Measurements from ENCODE around the gene DAD1.
"Not testable (repeated sequence)": the region's sequence is repeated elsewhere in the genome, so short reads cannot be mapped to it uniquely, and the experiment has no call there.

Gene DAD1

DNA sequence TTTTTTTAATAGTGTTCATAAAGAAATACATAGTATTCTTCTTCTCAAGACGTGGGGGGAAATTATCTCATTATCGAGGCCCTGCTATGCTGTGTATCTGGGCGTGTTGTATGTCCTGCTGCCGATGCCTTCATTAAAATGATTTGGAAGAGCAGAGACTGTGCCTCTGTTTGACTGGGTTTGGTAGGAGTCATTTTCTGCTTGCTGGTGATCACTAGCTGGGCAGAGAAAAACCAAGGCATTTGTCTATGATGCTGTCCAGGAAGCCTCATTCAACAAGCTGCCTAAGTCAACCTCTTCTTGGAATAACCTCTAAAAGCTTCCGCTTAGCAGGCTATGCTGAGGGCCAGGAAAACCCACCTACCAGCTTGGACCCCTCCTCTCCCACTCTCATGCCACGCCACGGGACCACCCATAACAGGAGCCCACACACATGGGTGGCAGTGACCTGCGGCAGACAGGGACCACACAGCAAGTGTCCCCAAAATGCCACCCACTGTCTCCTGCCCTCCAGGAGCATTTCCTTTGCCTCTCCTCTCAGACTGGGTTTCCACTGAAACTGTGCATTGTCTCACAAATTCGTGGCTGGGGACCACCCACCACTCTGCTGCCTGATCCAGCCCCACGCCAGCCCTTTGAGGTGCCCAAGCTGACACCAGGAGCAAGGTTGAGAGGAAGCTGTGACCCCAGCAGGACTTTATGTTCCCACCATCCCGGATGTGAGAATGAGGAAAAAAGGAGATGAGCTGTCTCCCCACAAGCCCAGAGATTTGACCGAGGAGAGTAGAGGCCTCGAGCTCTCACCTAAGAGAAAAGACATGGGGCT is 36.8 kb downstream of the DAD1 start:
- DNase-seq (ENCODE audit: low read depth in 2 of 2) = no peak

DNA sequence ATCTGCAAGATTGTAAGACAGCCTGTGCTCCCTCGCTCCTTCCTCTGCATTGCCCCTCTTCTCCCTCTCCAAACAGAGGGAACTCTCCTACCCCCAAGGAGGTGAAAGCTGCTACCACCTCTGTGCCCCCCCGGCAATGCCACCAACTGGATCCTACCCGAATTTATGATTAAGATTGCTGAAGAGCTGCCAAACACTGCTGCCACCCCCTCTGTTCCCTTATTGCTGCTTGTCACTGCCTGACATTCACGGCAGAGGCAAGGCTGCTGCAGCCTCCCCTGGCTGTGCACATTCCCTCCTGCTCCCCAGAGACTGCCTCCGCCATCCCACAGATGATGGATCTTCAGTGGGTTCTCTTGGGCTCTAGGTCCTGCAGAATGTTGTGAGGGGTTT is 37.4 kb downstream of the DAD1 start:
- no peak for DNase-seq (ENCODE audit: low read depth in 2 of 2)

DNA sequence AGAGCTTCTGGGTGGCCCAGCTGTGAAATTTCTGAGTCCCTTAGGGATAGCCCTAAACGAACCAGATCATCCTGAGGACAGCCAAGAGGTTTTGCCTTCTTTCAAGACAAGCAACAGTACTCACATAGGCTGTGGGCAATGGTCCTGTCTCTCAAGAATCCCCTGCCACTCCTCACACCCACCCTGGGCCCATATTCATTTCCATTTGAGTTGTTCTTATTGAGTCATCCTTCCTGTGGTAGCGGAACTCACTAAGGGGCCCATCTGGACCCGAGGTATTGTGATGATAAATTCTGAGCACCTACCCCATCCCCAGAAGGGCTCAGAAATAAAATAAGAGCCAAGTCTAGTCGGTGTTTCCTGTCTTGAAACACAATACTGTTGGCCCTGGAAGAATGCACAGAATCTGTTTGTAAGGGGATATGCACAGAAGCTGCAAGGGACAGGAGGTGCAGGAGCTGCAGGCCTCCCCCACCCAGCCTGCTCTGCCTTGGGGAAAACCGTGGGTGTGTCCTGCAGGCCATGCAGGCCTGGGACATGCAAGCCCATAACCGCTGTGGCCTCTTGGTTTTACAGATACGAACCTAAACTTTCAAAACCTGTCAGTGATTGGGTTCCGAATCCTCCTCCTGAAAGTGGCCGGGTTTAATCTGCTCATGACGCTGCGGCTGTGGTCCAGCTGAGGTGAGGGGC is 38.9 kb downstream of the DAD1 start:
- peak in 1 of 2 donors; percentile 61 for DNase-seq (ENCODE audit: low read depth in 2 of 2)

DNA sequence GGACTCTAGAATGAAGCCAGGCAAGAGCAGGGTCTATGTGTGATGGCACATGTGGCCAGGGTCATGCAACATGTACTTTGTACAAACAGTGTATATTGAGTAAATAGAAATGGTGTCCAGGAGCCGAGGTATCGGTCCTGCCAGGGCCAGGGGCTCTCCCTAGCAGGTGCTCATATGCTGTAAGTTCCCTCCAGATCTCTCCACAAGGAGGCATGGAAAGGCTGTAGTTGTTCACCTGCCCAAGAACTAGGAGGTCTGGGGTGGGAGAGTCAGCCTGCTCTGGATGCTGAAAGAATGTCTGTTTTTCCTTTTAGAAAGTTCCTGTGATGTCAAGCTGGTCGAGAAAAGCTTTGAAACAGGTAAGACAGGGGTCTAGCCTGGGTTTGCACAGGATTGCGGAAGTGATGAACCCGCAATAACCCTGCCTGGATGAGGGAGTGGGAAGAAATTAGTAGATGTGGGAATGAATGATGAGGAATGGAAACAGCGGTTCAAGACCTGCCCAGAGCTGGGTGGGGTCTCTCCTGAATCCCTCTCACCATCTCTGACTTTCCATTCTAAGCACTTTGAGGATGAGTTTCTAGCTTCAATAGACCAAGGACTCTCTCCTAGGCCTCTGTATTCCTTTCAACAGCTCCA is 39.6 kb downstream of the DAD1 start:
- no peak for DNase-seq (ENCODE audit: low read depth in 2 of 2)

DNA sequence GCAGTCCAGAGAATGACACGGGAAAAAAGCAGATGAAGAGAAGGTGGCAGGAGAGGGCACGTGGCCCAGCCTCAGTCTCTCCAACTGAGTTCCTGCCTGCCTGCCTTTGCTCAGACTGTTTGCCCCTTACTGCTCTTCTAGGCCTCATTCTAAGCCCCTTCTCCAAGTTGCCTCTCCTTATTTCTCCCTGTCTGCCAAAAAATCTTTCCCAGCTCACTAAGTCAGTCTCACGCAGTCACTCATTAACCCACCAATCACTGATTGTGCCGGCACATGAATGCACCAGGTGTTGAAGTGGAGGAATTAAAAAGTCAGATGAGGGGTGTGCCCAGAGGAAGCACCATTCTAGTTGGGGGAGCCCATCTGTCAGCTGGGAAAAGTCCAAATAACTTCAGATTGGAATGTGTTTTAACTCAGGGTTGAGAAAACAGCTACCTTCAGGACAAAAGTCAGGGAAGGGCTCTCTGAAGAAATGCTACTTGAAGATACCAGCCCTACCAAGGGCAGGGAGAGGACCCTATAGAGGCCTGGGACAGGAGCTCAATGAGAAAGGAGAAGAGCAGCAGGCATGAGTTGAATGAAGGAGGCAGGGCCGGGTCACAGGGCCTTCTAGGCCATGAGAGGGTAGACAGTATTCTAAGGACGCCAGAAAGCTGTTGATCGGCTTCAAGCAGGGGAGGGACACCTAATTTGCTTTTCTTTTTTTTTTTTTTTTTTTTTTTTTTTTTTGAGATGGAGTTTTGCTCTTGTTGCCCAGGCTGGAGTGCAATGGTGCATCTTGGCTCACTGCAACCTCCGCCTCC is 40.9 kb downstream of the DAD1 start:
- DNase-seq (ENCODE audit: low read depth in 2 of 2) = no peak

DNA sequence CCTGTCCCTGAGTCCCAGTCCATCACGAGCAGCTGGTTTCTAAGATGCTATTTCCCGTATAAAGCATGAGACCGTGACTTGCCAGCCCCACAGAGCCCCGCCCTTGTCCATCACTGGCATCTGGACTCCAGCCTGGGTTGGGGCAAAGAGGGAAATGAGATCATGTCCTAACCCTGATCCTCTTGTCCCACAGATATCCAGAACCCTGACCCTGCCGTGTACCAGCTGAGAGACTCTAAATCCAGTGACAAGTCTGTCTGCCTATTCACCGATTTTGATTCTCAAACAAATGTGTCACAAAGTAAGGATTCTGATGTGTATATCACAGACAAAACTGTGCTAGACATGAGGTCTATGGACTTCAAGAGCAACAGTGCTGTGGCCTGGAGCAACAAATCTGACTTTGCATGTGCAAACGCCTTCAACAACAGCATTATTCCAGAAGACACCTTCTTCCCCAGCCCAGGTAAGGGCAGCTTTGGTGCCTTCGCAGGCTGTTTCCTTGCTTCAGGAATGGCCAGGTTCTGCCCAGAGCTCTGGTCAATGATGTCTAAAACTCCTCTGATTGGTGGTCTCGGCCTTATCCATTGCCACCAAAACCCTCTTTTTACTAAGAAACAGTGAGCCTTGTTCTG is 41.6 kb downstream of the DAD1 start:
- DNase-seq (ENCODE audit: low read depth in 2 of 2) = no peak

DNA sequence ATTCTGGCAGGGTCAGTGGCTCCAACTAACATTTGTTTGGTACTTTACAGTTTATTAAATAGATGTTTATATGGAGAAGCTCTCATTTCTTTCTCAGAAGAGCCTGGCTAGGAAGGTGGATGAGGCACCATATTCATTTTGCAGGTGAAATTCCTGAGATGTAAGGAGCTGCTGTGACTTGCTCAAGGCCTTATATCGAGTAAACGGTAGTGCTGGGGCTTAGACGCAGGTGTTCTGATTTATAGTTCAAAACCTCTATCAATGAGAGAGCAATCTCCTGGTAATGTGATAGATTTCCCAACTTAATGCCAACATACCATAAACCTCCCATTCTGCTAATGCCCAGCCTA is 42.3 kb downstream of the DAD1 start:
- DNase-seq (ENCODE audit: low read depth in 2 of 2) = no peak

DNA sequence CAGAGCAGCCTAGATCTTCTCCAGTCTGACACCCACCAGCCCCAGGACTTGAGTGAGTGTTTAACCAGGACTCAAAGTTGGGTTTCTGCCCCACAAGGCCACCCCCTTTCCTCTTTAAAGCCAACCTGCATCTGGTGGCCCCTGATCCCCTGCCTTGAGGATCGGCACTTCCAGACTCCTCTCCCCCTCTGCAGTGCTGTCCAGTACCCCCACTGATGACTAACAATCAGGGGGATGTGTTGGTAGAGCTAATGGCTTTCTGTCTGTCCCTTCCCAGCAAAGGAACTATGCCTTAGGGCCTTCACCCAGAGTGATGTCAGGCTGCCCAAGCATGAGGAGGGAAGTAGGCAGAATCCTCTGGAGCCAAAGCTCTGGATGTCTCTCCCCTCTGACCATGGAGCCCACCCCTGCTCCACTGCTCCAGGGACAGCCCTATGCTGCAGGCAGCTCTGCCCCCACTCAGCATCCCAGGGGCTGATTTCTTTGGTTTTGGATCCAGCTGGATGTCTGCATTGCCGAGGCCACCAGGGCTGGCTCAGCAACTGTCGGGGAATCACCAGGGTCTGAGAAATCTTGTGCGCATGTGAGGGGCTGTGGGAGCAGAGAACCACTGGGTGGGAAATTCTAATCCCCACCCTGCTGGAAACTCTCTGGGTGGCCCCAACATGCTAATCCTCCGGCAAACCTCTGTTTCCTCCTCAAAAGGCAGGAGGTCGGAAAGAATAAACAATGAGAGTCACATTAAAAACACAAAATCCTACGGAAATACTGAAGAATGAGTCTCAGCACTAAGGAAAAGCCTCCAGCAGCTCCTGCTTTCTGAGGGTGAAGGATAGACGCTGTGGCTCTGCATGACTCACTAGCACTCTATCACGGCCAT is 42.9 kb downstream of the DAD1 start:
- DNase-seq (ENCODE audit: low read depth in 2 of 2) = no peak

DNA sequence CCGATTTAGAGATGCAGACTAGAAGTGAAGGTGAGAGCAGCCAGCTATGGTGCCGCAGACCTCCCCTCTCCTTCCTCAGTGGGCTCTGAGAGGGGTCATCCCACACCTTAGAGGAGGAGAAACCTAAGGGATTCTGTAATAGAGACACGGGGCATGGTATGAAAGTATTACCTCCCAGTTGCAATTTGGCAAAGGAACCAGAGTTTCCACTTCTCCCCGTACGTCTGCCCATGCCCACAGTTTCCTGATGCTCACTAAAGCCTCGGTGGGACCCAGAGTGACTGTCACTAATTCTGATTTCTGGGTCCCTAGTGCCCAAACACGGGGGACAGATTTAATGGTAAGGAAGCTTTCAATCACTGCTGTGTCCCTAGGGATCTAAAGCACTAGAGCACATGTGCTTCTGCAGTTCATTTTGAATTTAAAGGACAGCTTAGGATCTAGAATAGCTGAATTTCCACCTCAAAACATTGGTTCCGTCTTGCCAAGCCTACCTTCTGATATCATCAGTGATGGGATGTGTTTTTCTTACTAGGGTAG is 44.1 kb downstream of the DAD1 start:
- DNase-seq (ENCODE audit: low read depth in 2 of 2) = no peak

DNA sequence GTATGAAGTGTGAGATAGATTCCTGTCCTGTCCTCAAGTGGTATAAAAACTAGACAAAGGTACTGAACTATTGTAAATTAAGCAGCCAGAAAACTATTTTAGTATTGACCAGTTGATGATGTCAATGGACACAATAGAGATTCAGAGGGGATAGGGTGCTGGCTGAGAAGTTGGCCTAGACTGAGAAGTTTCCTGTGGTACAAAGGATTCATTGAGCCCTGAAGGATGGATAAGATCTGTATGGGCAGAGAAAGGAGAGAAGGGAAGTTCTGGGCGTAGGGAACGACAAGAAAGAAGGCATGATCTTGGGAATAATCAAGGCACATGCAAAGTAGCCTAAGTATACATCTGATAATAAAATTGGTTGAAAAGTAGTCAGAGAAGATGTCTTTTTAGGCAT is 44.6 kb downstream of the DAD1 start:
- no peak for DNase-seq (ENCODE audit: low read depth in 2 of 2)

DNA sequence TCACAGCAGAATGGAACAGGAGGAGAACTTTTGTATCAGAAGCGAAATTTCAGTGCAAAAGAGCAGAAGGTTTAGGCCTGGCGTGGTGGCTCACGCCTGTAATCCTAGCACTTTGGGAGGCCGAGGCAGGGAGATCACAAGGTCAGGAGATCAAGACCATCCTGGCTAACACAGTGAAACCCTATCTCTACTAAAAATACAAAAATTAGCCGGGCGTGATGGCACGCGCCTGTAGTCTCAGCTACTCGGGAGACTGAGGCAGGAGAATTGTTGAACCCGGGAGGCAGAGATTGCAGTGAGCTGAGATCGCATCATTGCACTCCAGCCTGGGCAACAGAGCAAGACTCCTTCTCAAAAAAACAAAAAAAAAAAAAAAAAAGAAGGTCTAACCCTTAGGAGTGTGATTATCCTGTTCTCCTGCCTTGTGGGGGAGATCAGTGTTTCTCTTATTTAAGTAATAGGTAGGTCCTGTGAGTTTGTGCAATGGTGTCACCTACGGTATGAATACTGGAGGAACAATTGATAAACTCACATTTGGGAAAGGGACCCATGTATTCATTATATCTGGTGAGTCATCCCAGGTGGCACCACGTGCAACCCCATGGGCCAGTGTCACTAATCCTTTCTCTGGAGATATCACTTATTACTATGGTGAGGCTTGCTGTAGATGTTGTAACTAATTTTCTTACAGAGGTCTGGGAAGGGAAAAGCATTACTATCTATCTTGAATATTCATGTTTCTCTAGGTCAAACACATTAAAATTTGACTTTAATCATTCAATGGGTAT is 45.3 kb downstream of the DAD1 start:
- not testable (repeated sequence) for DNase-seq (ENCODE audit: low read depth in 2 of 2)

DNA sequence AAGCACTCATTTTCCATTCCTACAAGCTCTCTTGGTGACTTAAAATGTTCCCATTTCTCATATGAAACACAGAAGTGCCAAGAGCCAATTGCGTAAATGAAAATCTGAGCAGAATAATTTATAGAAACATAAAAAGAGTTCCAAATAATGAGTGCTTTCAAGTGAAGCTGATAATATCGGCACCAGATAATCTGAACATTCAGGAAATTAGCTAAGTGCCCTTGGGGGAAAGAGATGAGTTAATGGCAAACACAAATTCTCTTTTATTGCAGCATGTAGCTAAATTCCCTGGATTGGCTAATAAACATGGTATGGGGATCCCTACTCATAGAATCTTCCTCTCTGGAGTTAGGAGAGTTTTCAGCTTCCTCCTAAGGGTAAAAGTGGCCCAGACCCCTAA is 46.7 kb downstream of the DAD1 start:
- no peak for DNase-seq (ENCODE audit: low read depth in 2 of 2)

DNA sequence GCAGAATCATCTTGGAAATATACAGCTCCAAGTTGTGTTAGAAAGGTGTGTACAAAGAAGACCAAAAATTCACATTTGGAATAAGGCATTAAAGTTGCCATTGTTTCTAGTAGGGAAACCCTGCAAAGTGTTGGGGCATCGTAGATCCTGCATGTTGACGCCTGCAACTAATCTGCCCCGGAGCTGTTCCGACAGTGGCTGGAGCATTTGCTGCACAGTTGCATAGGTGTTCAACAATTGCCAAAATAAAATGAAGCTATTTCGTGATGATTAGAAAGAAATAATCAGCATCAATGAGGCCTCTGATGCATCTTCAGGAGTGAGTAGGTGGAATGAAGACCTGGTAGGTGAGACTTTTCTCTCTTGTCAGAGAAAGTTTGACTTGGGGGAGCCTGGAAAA is 47.3 kb downstream of the DAD1 start:
- DNase-seq (ENCODE audit: low read depth in 2 of 2) = no peak

DNA sequence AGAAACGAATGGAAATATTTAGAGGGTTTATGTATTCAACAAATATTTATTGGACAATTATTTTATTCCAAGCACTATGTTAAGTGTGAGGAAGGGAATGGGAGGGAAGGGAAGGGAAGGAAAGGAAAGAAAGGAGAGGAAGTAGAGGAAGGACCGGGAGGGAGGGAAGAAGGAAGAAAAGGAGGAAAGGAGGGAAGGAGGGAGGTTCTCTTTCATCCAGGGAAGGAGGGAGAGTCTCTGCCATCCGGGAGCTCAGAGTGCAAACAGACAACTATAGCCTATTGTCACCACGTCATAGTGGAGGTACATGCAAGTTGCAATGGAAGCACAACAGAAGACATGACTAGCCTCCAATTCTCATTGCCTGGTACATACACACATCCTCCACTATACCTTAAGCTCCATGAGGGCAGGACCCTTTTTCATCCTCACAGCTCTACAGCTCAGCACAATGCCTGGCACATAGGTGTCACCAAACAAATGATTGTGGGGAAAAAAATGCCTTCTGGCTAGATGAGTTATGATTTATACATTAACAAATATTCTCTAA is 48.1 kb downstream of the DAD1 start:
- DNase-seq (ENCODE audit: low read depth in 2 of 2) = no peak

DNA sequence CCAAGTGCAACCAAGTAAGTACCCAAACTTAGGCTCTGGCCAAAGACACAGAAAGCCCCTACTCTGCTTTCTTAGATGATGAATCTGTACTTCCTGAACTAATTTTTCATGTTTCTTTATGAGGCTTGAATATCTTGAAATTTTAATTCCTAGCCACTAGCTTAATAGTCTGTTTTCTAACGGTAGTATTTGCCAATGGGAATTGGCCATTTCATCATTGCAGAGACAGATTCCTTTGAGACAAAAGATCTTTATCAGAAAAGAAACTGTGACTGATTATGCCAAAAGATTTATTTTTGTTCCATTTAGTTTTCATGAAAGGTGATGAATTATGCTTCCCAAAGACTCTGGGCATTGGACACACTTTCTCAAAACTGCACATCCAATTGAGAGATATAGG is 48.7 kb downstream of the DAD1 start:
- no peak for DNase-seq (ENCODE audit: low read depth in 2 of 2)

DNA sequence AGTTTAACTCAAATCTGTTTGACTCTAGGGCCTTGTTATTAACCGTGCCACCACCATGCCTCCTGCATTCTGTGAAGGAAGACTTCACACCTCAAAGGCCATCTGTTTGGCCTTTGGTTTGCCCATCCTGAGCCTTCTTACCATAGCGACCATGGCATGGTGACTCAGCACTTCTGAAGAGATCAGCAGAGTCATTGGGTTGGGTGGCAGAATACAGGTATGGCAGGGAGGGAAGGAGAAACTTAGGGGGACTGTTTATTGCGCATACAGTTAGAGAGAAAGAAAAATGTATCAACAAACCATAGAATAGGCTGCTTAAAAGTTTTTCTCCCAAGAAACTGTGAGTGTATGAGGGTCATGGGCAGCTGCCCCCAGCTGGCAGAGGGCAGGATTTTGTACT is 49.2 kb downstream of the DAD1 start:
- no peak for DNase-seq (ENCODE audit: low read depth in 2 of 2)

DNA sequence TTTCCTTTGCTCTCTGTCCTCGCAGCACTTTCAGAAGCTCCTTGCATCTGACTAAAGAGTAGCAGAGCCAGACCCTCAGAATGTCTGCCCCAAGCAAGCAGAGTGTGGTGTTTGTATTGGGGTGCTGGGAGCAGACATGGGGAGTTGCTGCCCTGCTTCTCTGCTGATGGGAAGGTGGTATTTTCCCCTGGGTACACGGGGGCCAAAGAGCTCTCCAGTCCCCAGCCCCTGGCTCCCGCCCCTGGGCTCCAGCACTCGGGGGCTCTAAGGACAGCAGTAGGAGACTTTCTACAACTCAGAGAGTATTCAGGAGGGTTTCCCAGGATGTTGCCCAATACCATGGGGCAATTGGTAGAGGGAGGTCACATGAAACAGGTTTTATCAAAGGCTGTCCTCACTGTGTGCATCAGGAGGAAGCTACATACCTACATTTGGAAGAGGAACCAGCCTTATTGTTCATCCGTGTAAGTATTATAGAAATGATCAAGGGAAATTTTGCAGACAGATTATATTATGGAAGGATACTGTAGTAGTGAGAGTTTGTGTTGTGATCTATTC is 50.3 kb downstream of the DAD1 start:
- DNase-seq (ENCODE audit: low read depth in 2 of 2) = no peak

DNA sequence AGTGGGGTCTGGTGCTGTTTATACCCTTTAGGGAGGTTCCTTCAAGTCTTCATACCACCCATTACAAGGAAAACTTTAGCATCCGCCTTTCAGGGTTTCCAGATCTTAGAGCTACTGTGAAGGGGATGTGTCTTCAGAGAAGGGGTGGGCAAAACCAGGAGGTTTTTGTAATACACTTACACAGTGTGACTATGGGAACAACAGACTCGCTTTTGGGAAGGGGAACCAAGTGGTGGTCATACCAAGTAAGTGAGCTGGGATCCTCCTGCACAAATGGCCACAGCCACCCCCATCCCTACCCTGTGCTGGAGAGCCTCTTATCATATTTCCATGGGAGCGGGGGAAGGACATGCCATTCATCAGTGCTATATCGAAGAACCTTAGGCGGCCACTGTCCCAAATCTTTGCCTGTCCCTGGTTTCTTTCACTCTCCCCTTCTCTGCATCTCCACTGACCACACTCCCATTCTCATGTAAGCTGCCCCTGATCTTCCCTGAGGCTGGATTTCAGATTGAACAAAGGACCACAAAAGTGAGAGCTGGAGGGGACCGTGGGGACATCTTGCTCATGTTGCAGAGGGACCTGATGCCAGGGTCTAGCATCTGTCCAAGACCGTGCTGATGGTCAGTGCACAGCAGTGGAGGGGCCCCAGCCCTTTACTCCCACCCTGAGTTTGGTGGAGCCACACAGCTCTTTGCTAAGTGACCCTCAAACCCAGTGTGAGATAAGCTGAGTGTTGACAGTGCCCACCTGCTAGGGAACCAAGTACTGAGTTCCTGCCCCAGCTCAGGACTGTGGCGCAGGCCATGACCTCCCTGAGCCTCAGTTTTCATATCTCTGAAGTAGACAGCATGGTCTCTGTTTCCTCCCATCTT is 51.4 kb downstream of the DAD1 start:
- no peak for DNase-seq (ENCODE audit: low read depth in 2 of 2)
